ENCODE measurements around the gene MANEA.

DNA sequence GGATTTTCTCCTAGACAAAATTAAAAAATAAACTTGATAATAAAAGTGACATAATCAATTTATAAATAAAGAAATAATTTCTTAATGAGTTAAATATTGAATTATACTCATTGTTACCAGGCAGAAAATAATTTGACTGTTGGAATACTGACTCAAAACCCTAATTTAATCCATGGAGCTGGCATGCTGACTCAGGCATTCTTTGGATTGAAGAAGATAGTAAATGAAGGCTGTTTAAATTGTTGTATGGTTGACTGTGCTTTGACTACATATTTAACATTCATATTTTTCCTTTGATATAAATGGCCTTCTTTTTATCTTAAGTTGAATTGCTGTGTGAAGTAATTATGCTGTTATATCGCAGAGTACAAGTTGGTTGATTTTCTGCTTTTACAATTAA is 11.7 kb downstream of the MANEA start:
- TF ChIP-seq, protein P1, sequence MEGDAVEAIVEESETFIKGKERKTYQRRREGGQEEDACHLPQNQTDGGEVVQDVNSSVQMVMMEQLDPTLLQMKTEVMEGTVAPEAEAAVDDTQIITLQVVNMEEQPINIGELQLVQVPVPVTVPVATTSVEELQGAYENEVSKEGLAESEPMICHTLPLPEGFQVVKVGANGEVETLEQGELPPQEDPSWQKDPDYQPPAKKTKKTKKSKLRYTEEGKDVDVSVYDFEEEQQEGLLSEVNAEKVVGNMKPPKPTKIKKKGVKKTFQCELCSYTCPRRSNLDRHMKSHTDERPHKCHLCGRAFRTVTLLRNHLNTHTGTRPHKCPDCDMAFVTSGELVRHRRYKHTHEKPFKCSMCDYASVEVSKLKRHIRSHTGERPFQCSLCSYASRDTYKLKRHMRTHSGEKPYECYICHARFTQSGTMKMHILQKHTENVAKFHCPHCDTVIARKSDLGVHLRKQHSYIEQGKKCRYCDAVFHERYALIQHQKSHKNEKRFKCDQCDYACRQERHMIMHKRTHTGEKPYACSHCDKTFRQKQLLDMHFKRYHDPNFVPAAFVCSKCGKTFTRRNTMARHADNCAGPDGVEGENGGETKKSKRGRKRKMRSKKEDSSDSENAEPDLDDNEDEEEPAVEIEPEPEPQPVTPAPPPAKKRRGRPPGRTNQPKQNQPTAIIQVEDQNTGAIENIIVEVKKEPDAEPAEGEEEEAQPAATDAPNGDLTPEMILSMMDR (IDR thresholded peaks at IDR 0.05), result no peak
- no peak for TF ChIP-seq EZH2phosphoT487 (IDR thresholded peaks at IDR 0.05)
- no peak for TF ChIP-seq EZH2 (IDR thresholded peaks at IDR 0.05)

Data from neural progenitor cell (in vitro differentiated cells).